GM12878 (cell line): Measurements from ENCODE around the gene CHST2. TPM values are rescaled to one million over a fixed set of nuclear protein-coding genes. Genes with fewer than 3 reads are reported as not detected.

ENCODE experiments used
- BCL11A ChIP-seq: IDR thresholded peaks from 2 replicates; pipeline ENCODE4 v1.6.1; 2011; ENCODE audit warnings: low read depth, low read length
- BRCA1 ChIP-seq: IDR thresholded peaks from 2 replicates; pipeline ENCODE4 v1.6.1; 2011; ENCODE audit warnings: low read depth, low read length, improper control_type of control experiment
- CBFB ChIP-seq: IDR thresholded peaks from 2 replicates; pipeline ENCODE4 v1.6.1; 2016; ENCODE audit warnings: antibody characterized with exemption, low read depth
- CHD2 ChIP-seq: IDR thresholded peaks from 2 replicates; pipeline ENCODE4 v1.6.1; 2011; ENCODE audit warnings: low read depth, low read length, improper control_type of control experiment, borderline replicate concordance
- EZH2 ChIP-seq: IDR thresholded peaks from 2 replicates; pipeline ENCODE4 v1.6.1; 2012; ENCODE audit warnings: low read depth, mild to moderate bottlenecking, control low read depth, inconsistent platforms, low read length, borderline replicate concordance; ENCODE audit not compliant: control insufficient read depth
- GATAD2B ChIP-seq: fragments of 450-650 bp; conservative IDR thresholded peaks from 2 replicates; pipeline ENCODE4 v1.6.1; 2017; ENCODE audit warnings: low read depth, mild to moderate bottlenecking, moderate library complexity
- IKZF2 ChIP-seq, 2 experiments: fragments of 450-650 bp; IDR thresholded peaks; 2 replicates each; pipeline ENCODE4 v1.6.1; 2017; ENCODE audit warnings: mild to moderate bottlenecking in 2 of 2, moderate library complexity in 2 of 2
- MEF2A ChIP-seq: IDR thresholded peaks from 2 replicates; pipeline ENCODE4 v1.6.1; 2011; ENCODE audit warnings: low read depth, mild to moderate bottlenecking, low read length, moderate library complexity; ENCODE audit not compliant: insufficient read depth
- RAD21 ChIP-seq: IDR thresholded peaks from 2 replicates; pipeline ENCODE4 v1.6.1; 2011; ENCODE audit warnings: mild to moderate bottlenecking, low read depth, low read length, moderate library complexity; ENCODE audit not compliant: insufficient read depth
- RBBP5 ChIP-seq: fragments of 200-600 bp; sonication (generic); conservative IDR thresholded peaks from 2 replicates; pipeline ENCODE4 v1.6.1; 2016
- RUNX3 ChIP-seq: IDR thresholded peaks from 2 replicates; pipeline ENCODE4 v1.6.1; 2012; ENCODE audit warnings: low read length, inconsistent platforms
- ZBTB40 ChIP-seq: fragments of 450-650 bp; IDR thresholded peaks from 2 replicates; pipeline ENCODE4 v1.6.1; 2016; ENCODE audit warnings: mild to moderate bottlenecking, moderate library complexity, borderline replicate concordance
- ZNF687 ChIP-seq: fragments of 450-650 bp; IDR thresholded peaks from 2 replicates; pipeline ENCODE4 v1.6.1; 2017; ENCODE audit warnings: mild to moderate bottlenecking, moderate library complexity
- polyA plus RNA-seq, 11 experiments: library from polyadenylated mRNA; depleted of rRNA in 4 of 11; unstranded in 6 of 11; stranded (reverse) in 5 of 11; fragments of >200 nt; fragmentation: Nextera tagmentation in 4 of 11; fragmentation: Illumina TruSeq in 1 of 11; extraction: Ambion mirVana in 4 of 11; extraction: Trizol in 1 of 11; gene quantifications; 1 replicate in 1 of 11; 2 replicates in 10 of 11; pipeline versions ENCODE4 v1.2.1 to v1.2.3, GENCODE V29; 2011 to 2016; ENCODE audit warnings: inconsistent platforms in 2 of 11, missing spikeins in 2 of 11, low read depth in 1 of 11
- total RNA-seq, 4 experiments: library from RNA; depleted of rRNA in 3 of 4; stranded (reverse); fragments of >200 nt in 3 of 4; fragmentation: Illumina TruSeq in 1 of 4; extraction: Trizol in 1 of 4; gene quantifications; 2 replicates each; pipeline versions ENCODE4 v1.2.1 to v1.2.3, GENCODE V29; 2013 to 2021
- TF ChIP-seq, protein P1 (sequence below): fragments of 450-650 bp; IDR thresholded peaks from 2 replicates; pipeline ENCODE4 v1.6.1; 2017; ENCODE audit warnings: mild to moderate bottlenecking, low read depth, inconsistent platforms; ENCODE audit not compliant: poor library complexity, severe bottlenecking
- TF ChIP-seq, protein P2 (sequence below): IDR thresholded peaks from 2 replicates; pipeline ENCODE4 v1.6.1; 2011; ENCODE audit warnings: low read depth, low read length, improper control_type of control experiment, borderline replicate concordance
- TF ChIP-seq, protein P3 (sequence below): fragments of 450-650 bp; IDR thresholded peaks from 2 replicates; pipeline ENCODE4 v1.6.1; 2014; ENCODE audit warnings: mild to moderate bottlenecking

The CHST2 gene
- total and polyA plus RNA-seq, 10 of the 15 experiments (the other 5 are each of a cell fraction or from before 2014, with no cell fraction given) = 1.6 to 37.2 (median 8.8) TPM

- peak; percentile 89 for TF ChIP-seq IKZF2 (IDR thresholded peaks at IDR 0.05)
- no peak for TF ChIP-seq BRCA1
- peak; percentile 48; the same call in 1 of the 2 replicates for TF ChIP-seq CBFB
- TF ChIP-seq, protein P1, sequence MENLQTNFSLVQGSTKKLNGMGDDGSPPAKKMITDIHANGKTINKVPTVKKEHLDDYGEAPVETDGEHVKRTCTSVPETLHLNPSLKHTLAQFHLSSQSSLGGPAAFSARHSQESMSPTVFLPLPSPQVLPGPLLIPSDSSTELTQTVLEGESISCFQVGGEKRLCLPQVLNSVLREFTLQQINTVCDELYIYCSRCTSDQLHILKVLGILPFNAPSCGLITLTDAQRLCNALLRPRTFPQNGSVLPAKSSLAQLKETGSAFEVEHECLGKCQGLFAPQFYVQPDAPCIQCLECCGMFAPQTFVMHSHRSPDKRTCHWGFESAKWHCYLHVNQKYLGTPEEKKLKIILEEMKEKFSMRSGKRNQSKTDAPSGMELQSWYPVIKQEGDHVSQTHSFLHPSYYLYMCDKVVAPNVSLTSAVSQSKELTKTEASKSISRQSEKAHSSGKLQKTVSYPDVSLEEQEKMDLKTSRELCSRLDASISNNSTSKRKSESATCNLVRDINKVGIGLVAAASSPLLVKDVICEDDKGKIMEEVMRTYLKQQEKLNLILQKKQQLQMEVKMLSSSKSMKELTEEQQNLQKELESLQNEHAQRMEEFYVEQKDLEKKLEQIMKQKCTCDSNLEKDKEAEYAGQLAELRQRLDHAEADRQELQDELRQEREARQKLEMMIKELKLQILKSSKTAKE = peak; percentile 87
- TF ChIP-seq RAD21 = no peak
- no peak for TF ChIP-seq ZBTB40
- TF ChIP-seq RBBP5 = no peak
- TF ChIP-seq RUNX3 = peak; percentile 81
- TF ChIP-seq MEF2A = peak; percentile 85
- peak; percentile 80 for TF ChIP-seq BCL11A
- TF ChIP-seq ZNF687 = no peak
- TF ChIP-seq, protein P2, sequence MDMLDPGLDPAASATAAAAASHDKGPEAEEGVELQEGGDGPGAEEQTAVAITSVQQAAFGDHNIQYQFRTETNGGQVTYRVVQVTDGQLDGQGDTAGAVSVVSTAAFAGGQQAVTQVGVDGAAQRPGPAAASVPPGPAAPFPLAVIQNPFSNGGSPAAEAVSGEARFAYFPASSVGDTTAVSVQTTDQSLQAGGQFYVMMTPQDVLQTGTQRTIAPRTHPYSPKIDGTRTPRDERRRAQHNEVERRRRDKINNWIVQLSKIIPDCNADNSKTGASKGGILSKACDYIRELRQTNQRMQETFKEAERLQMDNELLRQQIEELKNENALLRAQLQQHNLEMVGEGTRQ = no peak
- no peak for TF ChIP-seq EZH2
- TF ChIP-seq, protein P3, sequence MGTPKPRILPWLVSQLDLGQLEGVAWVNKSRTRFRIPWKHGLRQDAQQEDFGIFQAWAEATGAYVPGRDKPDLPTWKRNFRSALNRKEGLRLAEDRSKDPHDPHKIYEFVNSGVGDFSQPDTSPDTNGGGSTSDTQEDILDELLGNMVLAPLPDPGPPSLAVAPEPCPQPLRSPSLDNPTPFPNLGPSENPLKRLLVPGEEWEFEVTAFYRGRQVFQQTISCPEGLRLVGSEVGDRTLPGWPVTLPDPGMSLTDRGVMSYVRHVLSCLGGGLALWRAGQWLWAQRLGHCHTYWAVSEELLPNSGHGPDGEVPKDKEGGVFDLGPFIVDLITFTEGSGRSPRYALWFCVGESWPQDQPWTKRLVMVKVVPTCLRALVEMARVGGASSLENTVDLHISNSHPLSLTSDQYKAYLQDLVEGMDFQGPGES = no peak
- 0 out of 2 replicates have a peak, but pooled peaks have one; percentile 28 for TF ChIP-seq GATAD2B
- peak; percentile 60; the same call in 1 of the 2 replicates for TF ChIP-seq CHD2
Observed at GRCh38 chr3:143081844-143082778, 37.5 kb upstream of the CHST2 start (continued).
